HepG2 (cell line): ENCODE results near the gene EEF1A2. TPM values are rescaled to one million over a fixed set of nuclear protein-coding genes. Genes with fewer than 3 reads are reported as not detected.

Experiments
- ATAC-seq: fragments of 200-7000 bp; cut with Tn5 transposase; 3 replicates; pipeline ENCODE4 v1.9.1; 2020; ENCODE audit warnings: mild to moderate bottlenecking, moderate library complexity
- BruUV-seq: library from RNA; stranded (reverse); fragments of 400-500 nt; replicated peaks from 2 replicates; lab custom pipeline; 2021; lab: Mats Ljungman, UMichigan
- CTCF ChIA-PET: fragments of 300-600 bp; formaldehyde crosslinking; extraction: SDS; loops from one replicate; lab custom pipeline; 2021; ENCODE audit warnings: low total read pairs, inconsistent platforms, low intra/inter-chr PET ratio; lab: Yijun Ruan, JAX
- POLR2A ChIA-PET: fragments of 350-600 bp; sonication (Branson Sonifier 250); formaldehyde crosslinking; loops from one replicate; lab custom pipeline; 2020; ENCODE audit warnings: antibody characterized with exemption, inconsistent platforms; lab: Yijun Ruan, JAX
- DNase-seq: peaks from one replicate; pipeline ENCODE4 v3.0.0-alpha.2; 2015; ENCODE audit warnings: low spot score
- FAIRE-seq: peaks from 3 replicates; lab custom pipeline; 2011; peaks lifted over from hg19 to GRCh38; lab: Jason Lieb, UNC
- H2AFZ ChIP-seq: one replicate; pipeline ENCODE4 v1.6.1; 2011; ENCODE audit warnings: low read length, inconsistent platforms
- H3K27ac ChIP-seq: fragments of 300-600 bp; 3 replicates; pipeline ENCODE4 v1.8.0; 2011; ENCODE audit warnings: mixed run types, mild to moderate bottlenecking, mixed read lengths, low read length, inconsistent platforms; ENCODE audit not compliant: insufficient read depth; ENCODE audit errors: extremely low read length
- H3K27me3 ChIP-seq, 2 experiments: fragments of 200-600 bp in 1 of 2; 2 replicates in 1 of 2; 3 replicates in 1 of 2; pipeline versions ENCODE4 v1.6.0 to v1.8.0; 2011; ENCODE audit warnings: low read length in 2 of 2, mild to moderate bottlenecking in 2 of 2, moderate library complexity in 2 of 2, inconsistent platforms in 1 of 2; ENCODE audit not compliant: insufficient read depth in 2 of 2, control insufficient read depth in 1 of 2
- H3K36me3 ChIP-seq, 2 experiments: fragments of 200-600 bp in 1 of 2; replicated peaks in 1 of 2; 2 replicates in 1 of 2; 3 replicates in 1 of 2; pipeline versions ENCODE4 v1.5.1 to v1.8.0; 2011; ENCODE audit warnings: low read length in 2 of 2, inconsistent platforms in 1 of 2; ENCODE audit not compliant: insufficient read depth in 2 of 2, control insufficient read depth in 1 of 2
- H3K4me1 ChIP-seq: 2 replicates; pipeline ENCODE4 v1.5.1; 2012; ENCODE audit warnings: low read length, inconsistent platforms; ENCODE audit not compliant: insufficient read depth
- H3K4me2 ChIP-seq: 2 replicates; pipeline ENCODE4 v1.6.0; 2011; ENCODE audit warnings: low read depth, low read length, inconsistent platforms
- H3K4me3 ChIP-seq, 3 experiments: fragments of 200-600 bp in 1 of 3; sonication (generic), shearing (Covaris generic) in 1 of 3; replicated peaks in 1 of 3; 2 replicates each; pipeline ENCODE4 v1.5.1; 2011 to 2016; ENCODE audit warnings: low read length in 3 of 3, inconsistent platforms in 2 of 3, low read depth in 2 of 3, mild to moderate bottlenecking in 2 of 3, control low read depth in 1 of 3, mixed read lengths in 1 of 3; ENCODE audit not compliant: insufficient read depth in 1 of 3
- H3K79me2 ChIP-seq: one replicate; pipeline ENCODE4 v1.6.1; 2011; ENCODE audit warnings: low read length, inconsistent platforms; ENCODE audit not compliant: insufficient read depth
- H3K9ac ChIP-seq: 2 replicates; pipeline ENCODE4 v1.6.0; 2011; ENCODE audit warnings: mild to moderate bottlenecking, low read depth, low read length, inconsistent platforms; ENCODE audit not compliant: insufficient read depth
- H3K9me3 ChIP-seq: 2 replicates; pipeline ENCODE4 v1.5.1; 2012; ENCODE audit warnings: mild to moderate bottlenecking, low read length
- H4K20me1 ChIP-seq: 2 replicates; pipeline ENCODE4 v1.6.0; 2011; ENCODE audit warnings: inconsistent platforms, mild to moderate bottlenecking, low read length, moderate library complexity; ENCODE audit not compliant: insufficient read depth
- GMEB1 ChIP-seq: sonication (generic); formaldehyde crosslinking; IDR thresholded peaks from 2 replicates; pipeline ENCODE4 v1.5.1; 2020; ENCODE audit warnings: missing genetic modification reagents, mild to moderate bottlenecking, borderline replicate concordance
- KLF16 ChIP-seq, 2 experiments: sonication (generic) in 1 of 2; formaldehyde crosslinking in 1 of 2; IDR thresholded peaks; 2 replicates each; pipeline versions ENCODE4 v1.6.1 to v1.8.0; 2016 to 2023; ENCODE audit warnings: missing genetic modification reagents in 2 of 2, missing compliant biosample characterization in 1 of 2
- RCOR2 ChIP-seq: IDR thresholded peaks from 2 replicates; pipeline ENCODE4 v1.6.1; 2016; ENCODE audit warnings: missing biosample characterization, missing genetic modification reagents
- RERE ChIP-seq: IDR thresholded peaks from 2 replicates; pipeline ENCODE4 v1.6.1; 2016; ENCODE audit warnings: low read depth, missing genetic modification reagents, missing compliant biosample characterization
- SP1 ChIP-seq, 2 experiments: fragments of 450-650 bp in 1 of 2; sonication (generic) in 1 of 2; formaldehyde crosslinking in 1 of 2; IDR thresholded peaks; 2 replicates each; pipeline versions ENCODE4 v1.4.0 to v1.6.1; 2016 to 2020; ENCODE audit warnings: missing genetic modification reagents in 1 of 2
- TP53 ChIP-seq: sonication (generic); formaldehyde crosslinking; conservative IDR thresholded peaks from 2 replicates; pipeline ENCODE4 v1.4.0; 2020; ENCODE audit warnings: missing genetic modification reagents
- ZBTB38 ChIP-seq: sonication (generic); formaldehyde crosslinking; IDR thresholded peaks from 2 replicates; pipeline ENCODE4 v1.5.1; 2020; ENCODE audit warnings: mild to moderate bottlenecking, missing genetic modification reagents
- ZNF326 ChIP-seq: sonication (generic); formaldehyde crosslinking; IDR thresholded peaks from 2 replicates; pipeline ENCODE4 v1.4.0; 2020; ENCODE audit warnings: missing genetic modification reagents, borderline replicate concordance
- ZNF354B ChIP-seq: sonication (generic); formaldehyde crosslinking; IDR thresholded peaks from 2 replicates; pipeline ENCODE4 v1.8.0; 2022; ENCODE audit warnings: mild to moderate bottlenecking, missing genetic modification reagents
- ZSCAN22 ChIP-seq: sonication (generic); formaldehyde crosslinking; IDR thresholded peaks from 2 replicates; pipeline ENCODE4 v1.4.0; 2020; ENCODE audit warnings: mild to moderate bottlenecking, missing genetic modification reagents
- WGBS: methylation state at CpG from one replicate; pipeline ENCODE4 v1.1.6; 2017; ENCODE audit warnings: low lambda C conversion rate; 5-methylcytosine and 5-hydroxymethylcytosine counted together
- in situ Hi-C: cut with HindIII; loops from 2 replicates; pipeline ENCODE4 v1.10.0; 2017; ENCODE audit warnings: low pct_unique_long_range_greater_than_20kb; ENCODE audit not compliant: extremely low pct_ligation_motif_present
- intact Hi-C: fragments of 100-400 bp; cut with micrococcal nuclease; formaldehyde crosslinking; loops from one replicate; pipeline ENCODE4 v1.10.0; 2022; ENCODE audit not compliant: unreplicated experiment
- polyA plus RNA-seq, 8 experiments: library from polyadenylated mRNA; depleted of rRNA in 3 of 8; stranded (reverse) in 7 of 8; unstranded in 1 of 8; fragments of >200 nt; fragmentation: Illumina TruSeq in 4 of 8; extraction: Trizol in 4 of 8; gene quantifications; 2 replicates each; pipeline versions ENCODE4 v1.2.1 to v1.2.3, GENCODE V29; 2011 to 2016; ENCODE audit warnings: low read depth in 4 of 8, missing spikeins in 1 of 8, mixed read lengths in 1 of 8; ENCODE audit not compliant: insufficient read depth in 1 of 8
- total RNA-seq, 5 experiments: library from RNA; depleted of rRNA; stranded (reverse); fragments of >200 nt; fragmentation: Illumina TruSeq; extraction: Trizol; gene quantifications; 2 replicates each; pipeline ENCODE4 v1.2.3, GENCODE V29; 2016; ENCODE audit warnings: low read depth in 1 of 5
- TF ChIP-seq, protein P1 (sequence below): sonication (generic); formaldehyde crosslinking; IDR thresholded peaks from 2 replicates; pipeline ENCODE4 v1.5.1; 2020; ENCODE audit warnings: mild to moderate bottlenecking, moderate library complexity, missing genetic modification reagents

Gene EEF1A2
- total and polyA plus RNA-seq, 2 of the 13 experiments (the other 11 are each of a cell fraction or from before 2014, with no cell fraction given) = 0.44 to 0.87 TPM

DNA sequence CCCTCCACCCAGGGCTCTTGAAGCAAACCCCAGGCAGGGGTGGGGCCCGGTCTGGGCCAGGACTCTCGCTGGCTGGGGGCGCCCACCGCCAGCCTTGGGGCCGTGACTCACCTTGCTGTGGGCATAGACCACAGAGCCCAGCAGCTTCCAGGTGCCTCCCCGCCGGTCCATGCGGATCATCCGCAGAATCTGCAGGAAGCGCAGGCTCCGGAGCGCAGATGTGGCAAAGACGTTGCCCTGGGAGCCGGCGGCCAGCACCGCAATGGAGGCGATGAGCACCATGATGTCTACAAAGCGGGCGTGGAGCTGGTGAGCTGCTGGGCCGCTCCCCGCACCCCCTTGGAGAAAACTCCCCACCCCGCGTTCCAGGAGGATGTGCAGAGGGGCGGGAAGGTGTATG lies 54.3 kb downstream of the EEF1A2 start (continued):
- no peak for TF ChIP-seq ZNF326 (CRISPR knock-in tag)
- no peak for TF ChIP-seq SP1 (IDR thresholded peaks at IDR 0.05)
- TF ChIP-seq SP1 (CRISPR knock-in tag; IDR thresholded peaks at IDR 0.05) = no peak

- Histone ChIP-seq H3K27ac (no peak overlapping the region), H4K20me1 (0 out of 2 replicates have a peak, but pooled peaks cover 4% of the 10 kb centered on the region), H3K27me3 (peaks cover 18 to 41% of the 10 kb centered on the region in 2 experiments; a peak in 4 of 5 replicates), H3K4me2 (no peak overlapping the region), H3K4me3 (no peak overlapping the region), H3K79me2 (no peaks in the 10 kb centered on the region), H3K9me3 (peaks cover 14% of the 10 kb centered on the region; the same call in 1 of the 2 replicates), H3K4me1 (no peaks in the 10 kb centered on the region), H3K9ac (no peak overlapping the region), H2AFZ (no peak overlapping the region), H3K36me3 (no peaks in the 10 kb centered on the region)
- WGBS = 45% methylated on average over 23 of the region's 25 CpGs
- DNase-seq = no peak
- intact Hi-C loops (no loop called here), in situ Hi-C loops (no loop called here)
- BruUV-seq = no TSS peak
- ATAC-seq = no peak
- no peak for FAIRE-seq
- CTCF ChIA-PET = no interaction called here
- POLR2A ChIA-PET = no interaction called here
- no peak for TF ChIP-seq ZBTB38 (CRISPR knock-in tag)
- no peak for TF ChIP-seq KLF16 (CRISPR knock-in tag; IDR thresholded peaks at IDR 0.05)
- no peak for TF ChIP-seq RERE (CRISPR knock-in tag)
- TF ChIP-seq ZNF354B (CRISPR knock-in tag) = no peak
- TF ChIP-seq, protein P1, sequence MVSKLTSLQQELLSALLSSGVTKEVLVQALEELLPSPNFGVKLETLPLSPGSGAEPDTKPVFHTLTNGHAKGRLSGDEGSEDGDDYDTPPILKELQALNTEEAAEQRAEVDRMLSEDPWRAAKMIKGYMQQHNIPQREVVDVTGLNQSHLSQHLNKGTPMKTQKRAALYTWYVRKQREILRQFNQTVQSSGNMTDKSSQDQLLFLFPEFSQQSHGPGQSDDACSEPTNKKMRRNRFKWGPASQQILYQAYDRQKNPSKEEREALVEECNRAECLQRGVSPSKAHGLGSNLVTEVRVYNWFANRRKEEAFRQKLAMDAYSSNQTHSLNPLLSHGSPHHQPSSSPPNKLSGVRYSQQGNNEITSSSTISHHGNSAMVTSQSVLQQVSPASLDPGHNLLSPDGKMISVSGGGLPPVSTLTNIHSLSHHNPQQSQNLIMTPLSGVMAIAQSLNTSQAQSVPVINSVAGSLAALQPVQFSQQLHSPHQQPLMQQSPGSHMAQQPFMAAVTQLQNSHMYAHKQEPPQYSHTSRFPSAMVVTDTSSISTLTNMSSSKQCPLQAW (CRISPR knock-in tag) = no peak
- no peak for TF ChIP-seq ZSCAN22 (CRISPR knock-in tag)
- TF ChIP-seq TP53 (CRISPR knock-in tag) = no peak
- no peak for TF ChIP-seq GMEB1
- TF ChIP-seq RCOR2 = no peak
Observed at GRCh38 chr20:63443606-63444395, 55.1 kb downstream of the EEF1A2 start.
